Activated CD4-positive, alpha-beta T cell treated with anti-CD3 and anti-CD28 coated beads, Interleukin-2, amount 50 U/mL, for 1 hour (primary cell): Measurements from ENCODE around the gene ELAPOR1.

Source experiments
- DNase-seq: peaks from one replicate; pipeline ENCODE4 v3.0.0-alpha.2; 2020

The ELAPOR1 gene

GRCh38 chr1:109095631-109096030 lies 18.3 kb upstream of the ELAPOR1 start:
- DNase-seq: no peak

DNA sequence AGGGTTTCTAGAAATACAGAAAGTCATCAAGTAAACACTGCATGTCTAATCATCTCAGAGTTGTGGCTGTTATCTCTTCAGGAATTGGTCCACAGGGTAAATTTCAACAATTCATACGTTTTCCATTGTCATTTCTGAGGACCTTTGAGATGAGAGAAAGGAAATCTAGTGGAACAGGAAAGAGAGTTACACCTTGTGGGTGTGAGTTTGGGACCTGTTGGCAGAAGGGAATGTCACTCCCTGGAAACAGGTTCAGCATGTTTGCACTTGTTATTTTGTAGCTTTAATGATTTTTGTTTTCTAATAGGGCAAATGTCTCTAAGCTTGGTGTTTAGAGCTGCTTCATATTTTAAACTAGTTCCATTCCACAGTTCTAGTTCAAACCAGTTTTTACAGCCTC lies 17.8 kb upstream of the ELAPOR1 start:
- no peak for DNase-seq

DNA sequence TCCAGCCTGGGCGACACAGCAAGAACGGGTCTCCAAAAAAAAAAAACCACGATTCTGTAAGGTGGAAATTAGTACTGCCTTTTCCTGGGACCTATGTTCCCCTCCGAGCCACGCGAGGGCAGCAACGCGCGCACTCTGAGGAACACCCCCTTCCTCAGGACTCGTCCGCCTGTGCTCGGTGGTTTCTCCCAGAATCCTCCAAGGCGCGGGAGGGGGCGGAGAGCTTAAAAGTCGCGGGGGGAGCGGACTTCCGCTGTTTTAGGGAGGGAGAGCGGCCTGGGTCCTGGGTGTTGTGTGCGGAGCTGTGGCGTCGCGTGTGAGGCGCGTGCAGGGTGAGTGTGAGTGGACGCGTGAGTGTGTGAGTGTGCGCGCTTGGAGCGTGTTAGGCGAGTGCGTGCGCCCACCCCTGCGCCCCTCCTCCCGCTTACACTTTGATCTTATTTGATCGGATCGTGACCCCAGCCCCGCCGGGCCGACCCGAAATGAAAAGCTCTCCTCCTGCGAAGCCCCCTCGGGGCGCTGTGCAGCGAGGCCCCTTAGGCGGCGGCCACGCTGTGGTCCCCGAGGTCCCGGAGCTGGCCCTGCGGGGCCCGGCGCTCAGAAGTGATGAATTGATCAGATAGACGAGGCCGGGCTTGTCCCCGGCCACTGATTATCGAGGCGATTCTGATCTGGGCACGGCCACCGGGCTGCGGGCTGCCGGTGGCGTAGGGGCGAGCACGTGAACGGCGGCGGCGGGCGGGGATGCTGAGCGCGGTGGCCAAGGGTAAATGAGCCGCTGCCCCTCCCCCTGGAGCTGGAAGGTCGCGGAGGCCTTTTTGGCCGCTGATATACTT lies 13.8 kb upstream of the ELAPOR1 start:
- DNase-seq: peak; percentile 96

- no peak for DNase-seq
Measured at GRCh38 chr1:109104364-109105151, 9.4 kb upstream of the ELAPOR1 start.

GRCh38 chr1:109105881-109106280 lies 8.0 kb upstream of the ELAPOR1 start:
- DNase-seq: no peak

DNA sequence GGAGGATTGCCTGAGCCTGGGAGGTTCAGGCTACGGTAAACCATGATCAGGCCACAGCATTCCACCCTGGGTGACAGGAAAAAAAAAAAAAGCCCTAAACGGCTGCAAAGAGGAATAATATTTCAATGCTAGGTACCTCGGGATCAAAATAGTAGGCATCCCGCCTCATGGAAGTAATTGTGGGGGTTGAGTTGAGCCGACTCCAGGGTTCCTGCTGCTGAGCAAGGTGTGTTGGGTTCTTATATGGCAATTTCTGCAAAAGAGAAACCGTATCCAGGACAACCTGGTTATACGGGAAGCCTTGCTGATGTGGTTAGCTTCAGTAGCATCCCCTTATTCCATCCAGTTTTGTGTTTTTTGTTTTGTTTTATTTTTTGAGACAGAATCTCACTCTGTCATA lies 6.1 kb upstream of the ELAPOR1 start:
- DNase-seq: no peak

- DNase-seq: no peak
Measured at GRCh38 chr1:109109906-109110305, 4.0 kb upstream of the ELAPOR1 start.

- DNase-seq: no peak
Measured at GRCh38 chr1:109111386-109112055, 2.4 kb upstream of the ELAPOR1 start.

DNA sequence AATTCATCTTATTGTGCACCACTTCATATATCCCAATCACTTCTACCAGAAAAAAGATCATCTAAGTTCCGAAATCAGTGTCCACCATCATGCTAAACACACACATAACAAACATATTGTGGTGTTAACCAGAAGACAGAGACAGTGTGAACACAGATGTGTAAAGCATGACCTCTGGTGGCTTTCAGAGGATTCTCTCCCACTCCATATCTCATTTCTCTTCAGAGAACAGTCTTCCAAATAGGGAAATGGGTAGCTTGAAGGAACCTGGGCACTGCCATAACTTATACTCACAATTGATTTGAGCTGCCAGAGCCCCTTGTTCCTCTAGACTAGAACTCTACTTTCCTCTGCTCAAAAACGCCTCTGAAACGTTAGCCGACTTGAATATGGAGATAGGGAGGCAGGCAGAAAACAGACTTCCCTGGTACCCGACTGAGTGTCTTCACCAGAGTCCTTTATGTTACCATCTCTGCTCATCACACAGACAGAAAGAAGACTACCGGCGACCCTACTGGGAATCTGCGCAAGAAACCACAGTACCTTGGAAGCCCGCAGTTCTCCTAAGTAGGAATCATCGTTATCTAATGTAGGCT lies 1.8 kb upstream of the ELAPOR1 start:
- DNase-seq: no peak

GRCh38 chr1:109112652-109113285 lies 1.1 kb upstream of the ELAPOR1 start:
- peak; percentile 91 for DNase-seq

DNA sequence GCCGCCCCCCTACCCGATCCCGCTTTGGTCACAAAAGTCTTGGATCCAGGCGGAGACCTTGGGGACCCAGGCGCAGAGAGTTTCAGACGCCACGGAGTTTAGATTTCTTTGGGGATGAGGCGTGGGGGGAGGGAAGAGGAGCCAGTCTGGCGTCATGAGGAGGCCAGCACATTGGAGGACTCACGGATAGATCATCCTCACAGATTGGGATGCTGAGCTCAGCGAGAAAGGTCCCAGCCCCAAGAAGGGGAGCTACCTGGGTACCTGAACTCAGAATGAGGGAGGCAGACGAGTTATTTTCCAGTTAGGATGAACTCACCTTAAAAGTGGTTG lies 393 bp downstream of the ELAPOR1 start:
- DNase-seq: no peak

GRCh38 chr1:109115685-109116084 lies 1.8 kb downstream of the ELAPOR1 start:
- no peak for DNase-seq

DNA sequence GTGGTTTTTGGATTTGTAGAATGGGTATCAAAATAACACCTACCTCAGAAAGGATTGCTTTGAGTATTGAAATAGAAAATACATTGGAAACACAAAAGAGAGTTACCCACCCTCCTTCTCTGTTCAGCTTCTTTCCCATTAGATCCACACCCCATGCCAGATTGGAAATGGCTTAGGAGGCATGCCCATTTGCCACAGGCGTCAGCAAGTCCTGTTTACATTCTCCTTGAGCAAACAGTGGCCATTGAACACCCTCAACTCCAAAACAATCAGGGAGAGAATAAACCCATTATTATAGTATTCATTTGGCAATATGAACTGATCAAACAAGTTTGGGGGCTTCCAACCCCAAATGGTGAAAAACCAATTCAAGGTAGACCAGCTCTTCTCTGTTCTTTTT lies 2.4 kb downstream of the ELAPOR1 start:
- no peak for DNase-seq

DNA sequence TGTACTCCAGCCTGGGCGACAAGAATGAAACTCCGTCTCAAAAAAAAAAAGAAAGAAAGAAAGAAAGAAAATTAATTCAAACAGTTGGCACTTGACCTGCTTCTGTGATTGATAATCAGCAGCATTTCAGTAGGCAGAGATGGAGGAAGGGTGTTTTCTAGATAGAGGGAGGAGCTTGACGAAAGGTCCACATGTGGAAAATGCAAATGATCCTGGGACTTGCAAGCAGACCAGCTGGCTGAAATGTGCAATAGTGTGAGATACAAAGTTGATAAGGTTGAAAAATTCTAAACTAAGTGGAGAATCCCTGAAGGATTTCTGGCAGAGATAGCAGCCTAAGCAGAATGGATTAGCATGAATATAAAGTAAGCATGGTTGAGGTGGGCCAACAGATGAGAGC lies 4.2 kb downstream of the ELAPOR1 start:
- DNase-seq: no peak

- DNase-seq: no peak
Measured at GRCh38 chr1:109120356-109120755, 6.4 kb downstream of the ELAPOR1 start.

- no peak for DNase-seq
Measured at GRCh38 chr1:109131059-109131458, 17.1 kb downstream of the ELAPOR1 start.

DNA sequence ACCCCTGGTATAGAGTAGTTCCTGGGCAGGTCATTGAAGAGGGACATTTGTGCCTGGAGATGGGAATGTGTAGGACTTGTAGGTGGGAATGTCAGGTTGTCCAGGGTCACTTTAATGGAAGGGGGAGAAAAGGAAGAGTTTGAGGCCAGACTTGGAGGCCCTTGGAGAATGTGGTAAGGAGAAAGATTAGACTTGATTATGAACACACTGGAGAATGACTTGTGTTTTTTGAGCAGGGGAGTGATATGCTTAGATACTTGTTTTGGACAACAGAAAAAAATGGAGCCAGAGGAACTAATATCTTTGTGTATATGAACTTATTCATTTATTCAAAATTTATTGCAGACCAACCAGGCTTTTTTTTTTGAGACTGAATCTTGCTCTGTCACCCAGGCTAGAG lies 17.9 kb downstream of the ELAPOR1 start:
- DNase-seq: no peak

DNA sequence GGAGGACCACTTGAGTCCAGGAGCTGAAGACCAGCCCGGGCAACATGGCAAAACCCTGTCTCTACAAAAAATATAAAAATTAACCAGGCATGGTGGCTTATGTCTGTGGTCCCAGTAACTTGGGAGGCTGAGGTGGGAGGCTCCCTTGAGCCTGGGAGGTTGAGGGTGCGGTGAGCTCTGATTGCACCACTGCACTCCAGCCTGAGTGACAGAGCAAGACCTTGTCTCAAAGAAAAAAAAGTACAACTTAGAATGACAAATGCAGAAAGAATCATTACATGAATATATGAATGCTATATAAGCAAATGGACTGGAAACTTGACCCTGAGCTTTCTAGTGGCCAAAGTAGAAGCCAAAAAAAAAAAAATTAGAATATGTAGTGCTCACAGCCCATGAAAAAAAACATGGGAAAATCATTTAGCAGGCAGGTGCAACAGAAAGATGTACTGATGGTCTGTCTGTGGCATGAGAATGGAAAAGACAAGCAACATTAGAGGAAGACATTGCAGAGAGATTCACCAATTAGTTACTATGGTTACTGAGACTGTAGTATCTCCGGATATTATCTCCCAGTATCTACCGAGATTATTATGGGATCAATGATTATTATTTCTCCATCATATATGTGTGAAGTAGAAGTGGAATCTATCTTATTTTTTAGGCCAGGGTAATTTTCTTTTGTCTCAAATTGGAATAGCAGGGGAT lies 19.2 kb downstream of the ELAPOR1 start:
- no peak for DNase-seq

GRCh38 chr1:109133815-109134214 lies 19.9 kb downstream of the ELAPOR1 start:
- no peak for DNase-seq

DNA sequence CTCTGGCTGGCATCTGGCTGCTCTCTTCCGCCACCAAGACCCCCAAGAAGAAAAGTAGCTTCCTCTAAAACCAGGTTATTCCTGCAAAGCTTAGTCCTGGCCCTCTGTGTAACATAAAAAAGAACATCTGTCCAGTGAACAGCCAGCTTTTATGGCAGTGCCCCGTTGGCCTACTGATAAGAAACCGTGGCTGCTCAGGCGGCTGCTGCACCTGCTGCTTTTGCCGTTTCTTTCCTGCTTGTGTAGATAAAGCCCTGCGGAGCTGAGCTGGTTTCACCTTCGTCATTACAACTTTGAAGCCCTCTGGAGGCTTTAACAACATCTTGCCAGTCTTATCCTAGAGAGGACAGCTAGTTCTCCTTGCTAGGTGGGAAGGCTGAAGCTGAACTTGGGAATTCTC lies 20.5 kb downstream of the ELAPOR1 start:
- no peak for DNase-seq

DNA sequence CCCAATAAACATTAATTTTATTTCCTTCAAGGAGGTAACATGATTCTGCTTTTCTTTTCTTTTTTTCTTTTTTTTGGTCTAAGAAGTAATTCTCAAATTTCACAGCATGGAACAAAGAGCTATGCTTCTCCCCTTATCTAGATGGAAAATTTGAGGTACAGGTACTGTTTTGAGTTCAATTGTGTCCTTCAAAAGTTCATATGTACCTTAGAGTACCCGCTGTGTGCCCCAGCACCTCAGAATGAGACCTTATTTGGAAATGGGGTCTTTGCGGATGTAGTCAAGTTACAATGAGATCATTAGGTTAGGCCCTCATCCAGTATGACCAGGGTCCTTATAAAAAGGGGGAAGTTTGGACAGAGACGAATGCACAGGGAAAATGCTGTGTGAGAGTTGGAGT lies 22.0 kb downstream of the ELAPOR1 start:
- no peak for DNase-seq

GRCh38 chr1:109136766-109137165 lies 22.9 kb downstream of the ELAPOR1 start:
- no peak for DNase-seq
